Astrocyte of the hippocampus (primary cell): ENCODE results near the gene NBPF8.
A peak's percentile ranks its signal among the peaks of the same experiment; 100 is the strongest.
"Not testable (repeated sequence)": the region's sequence is repeated elsewhere in the genome, so short reads cannot be mapped to it uniquely, and the experiment has no call there.

ENCODE experiments used
- DNase-seq: peaks from one replicate; pipeline ENCODE4 v3.0.0; 2011; ENCODE audit warnings: low read depth, low spot score

NBPF8 gene, protein sequence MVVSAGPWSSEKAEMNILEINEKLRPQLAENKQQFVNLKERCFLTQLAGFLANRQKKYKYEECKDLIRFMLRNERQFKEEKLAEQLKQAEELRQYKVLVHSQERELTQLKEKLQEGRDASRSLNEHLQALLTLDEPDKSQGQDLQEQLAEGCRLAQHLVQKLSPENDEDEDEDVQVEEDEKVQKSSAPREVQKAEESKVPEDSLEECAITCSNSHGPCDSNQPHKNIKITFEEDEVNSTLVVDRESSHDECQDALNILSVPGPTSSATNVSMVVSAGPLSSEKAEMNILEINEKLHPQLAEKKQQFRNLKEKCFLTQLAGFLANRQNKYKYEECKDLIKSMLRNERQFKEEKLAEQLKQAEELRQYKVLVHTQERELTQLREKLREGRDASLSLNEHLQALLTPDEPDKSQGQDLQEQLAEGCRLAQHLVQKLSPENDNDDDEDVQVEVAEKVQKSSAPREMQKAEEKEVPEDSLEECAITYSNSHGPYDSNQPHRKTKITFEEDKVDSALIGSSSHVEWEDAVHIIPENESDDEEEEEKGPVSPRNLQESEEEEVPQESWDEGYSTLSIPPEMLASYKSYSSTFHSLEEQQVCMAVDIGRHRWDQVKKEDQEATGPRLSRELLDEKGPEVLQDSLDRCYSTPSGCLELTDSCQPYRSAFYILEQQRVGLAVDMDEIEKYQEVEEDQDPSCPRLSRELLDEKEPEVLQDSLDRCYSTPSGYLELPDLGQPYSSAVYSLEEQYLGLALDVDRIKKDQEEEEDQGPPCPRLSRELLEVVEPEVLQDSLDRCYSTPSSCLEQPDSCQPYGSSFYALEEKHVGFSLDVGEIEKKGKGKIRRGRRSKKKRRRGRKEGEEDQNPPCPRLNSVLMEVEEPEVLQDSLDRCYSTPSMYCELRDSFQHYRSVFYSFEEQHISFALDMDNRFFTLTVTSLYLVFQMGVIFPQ

DNA sequence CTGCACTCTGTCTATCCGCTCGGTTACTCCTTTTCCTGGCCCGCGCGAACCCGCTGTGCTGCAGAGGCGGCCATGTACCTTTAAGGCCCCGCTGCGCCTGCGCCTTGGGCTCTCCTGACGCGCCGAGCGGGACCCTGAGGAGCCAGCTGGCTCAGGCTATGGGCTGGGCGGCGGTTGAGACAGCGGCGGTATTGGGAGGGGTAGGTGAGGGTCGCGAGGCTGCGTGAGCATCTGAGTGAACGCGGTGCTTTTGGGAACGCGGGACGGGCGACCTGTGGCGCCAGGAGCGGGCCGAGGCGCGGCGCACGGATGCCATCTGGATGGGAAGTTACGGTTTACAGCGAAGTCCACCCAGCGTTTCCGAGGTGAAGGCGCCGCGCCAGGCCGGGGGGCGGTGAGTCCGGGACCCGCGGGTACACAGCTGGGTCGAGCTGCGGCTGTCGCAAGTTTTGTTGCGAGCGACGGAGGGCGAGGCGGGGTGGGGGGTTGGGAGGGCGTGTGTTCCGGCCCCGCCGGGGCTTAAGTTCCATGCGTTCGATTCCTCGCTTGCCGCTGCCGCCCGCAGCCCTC lies at the start of gene NBPF8:
TSS of gene NBPF8 (plus strand) at position 125 of the 570 bp plus-strand sequence. CDS start 21,488 bp downstream, outside the sequence.
- peak; percentile 68 for DNase-seq

DNA sequence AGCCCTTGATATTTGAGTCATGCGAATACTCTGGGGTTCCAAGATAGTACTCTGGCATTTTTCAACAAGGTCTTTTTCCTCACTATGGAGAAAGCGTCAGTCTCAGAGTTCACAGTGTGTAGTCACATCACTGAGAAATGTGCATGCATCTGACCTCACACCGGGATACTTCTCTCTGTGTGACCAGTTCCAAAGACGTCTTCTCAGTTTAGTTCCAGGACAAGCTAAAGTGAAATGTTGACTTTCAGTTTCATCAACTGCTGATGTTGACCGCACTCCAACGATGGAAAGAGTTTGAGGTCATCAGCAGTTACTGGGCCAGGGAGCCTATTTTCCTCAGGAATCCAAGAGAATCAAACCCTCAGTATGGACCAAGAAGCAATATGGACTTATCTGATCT lies 47.1 kb upstream of the NBPF8 start:
- not testable (repeated sequence) for DNase-seq

DNA sequence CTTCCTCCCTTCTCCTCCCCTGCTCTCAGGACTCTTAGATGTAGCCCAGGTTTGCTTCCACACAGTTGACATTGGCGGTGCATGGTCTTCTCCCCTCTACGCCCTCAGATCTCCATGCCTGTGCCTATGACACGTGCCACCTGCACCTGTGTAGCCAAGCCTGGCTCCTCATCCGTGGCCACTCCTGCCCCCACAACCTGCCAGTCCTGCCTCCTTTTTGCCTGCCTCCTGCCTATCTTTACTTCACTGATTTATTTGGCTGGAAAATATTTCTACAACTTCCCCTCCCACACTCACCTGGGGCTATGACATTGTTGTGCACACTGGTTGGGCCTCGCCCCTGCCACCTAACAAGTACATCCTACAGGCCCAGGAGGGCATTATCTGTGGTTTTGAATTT lies 28.2 kb upstream of the NBPF8 start:
- not testable (repeated sequence) for DNase-seq

DNA sequence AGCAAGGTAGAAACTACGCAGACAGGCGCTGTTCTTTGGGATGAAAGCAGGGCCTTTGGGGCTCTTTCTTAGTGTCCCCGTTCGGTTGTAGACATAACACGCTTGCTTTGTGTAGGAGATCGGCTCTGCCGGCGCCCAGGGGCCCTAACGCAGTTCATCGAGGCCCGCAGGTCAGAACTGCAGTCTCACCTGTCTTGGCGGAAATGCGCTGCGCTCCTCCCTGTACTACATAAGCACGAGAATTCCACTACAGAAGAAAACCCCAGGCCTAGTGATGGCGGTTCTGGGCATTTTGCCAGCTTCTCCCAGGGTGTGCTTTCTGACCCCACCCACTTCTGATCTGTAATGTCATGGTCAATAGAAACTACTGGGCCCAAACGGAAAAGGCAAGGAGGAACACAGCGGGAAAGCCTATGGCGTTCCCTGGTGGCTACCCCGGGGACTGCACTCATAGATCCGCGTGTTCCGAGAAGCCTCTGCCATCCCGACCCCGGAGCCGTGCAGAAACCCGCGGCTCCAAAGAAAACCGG lies 26.2 kb upstream of the NBPF8 start:
- peak; percentile 57 for DNase-seq

DNA sequence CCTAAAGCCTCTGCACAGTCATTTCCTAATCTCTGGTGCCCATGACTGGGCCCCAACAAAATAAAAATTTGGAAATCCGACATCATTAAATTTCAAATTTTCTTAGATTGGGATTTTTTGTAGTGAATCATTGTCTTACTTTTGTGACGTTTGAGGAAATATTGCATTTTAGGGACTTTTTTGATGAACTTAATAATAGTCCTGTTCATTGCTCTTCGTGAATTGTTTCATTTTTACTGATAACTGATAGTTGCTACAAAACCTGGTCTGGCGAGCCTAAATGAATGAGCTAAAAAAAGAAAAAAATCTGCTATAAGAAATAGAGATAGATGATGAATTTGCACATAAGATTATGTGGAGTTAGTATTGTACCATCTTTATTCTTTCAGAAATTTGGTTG lies 23.5 kb upstream of the NBPF8 start:
- not testable (repeated sequence) for DNase-seq

DNA sequence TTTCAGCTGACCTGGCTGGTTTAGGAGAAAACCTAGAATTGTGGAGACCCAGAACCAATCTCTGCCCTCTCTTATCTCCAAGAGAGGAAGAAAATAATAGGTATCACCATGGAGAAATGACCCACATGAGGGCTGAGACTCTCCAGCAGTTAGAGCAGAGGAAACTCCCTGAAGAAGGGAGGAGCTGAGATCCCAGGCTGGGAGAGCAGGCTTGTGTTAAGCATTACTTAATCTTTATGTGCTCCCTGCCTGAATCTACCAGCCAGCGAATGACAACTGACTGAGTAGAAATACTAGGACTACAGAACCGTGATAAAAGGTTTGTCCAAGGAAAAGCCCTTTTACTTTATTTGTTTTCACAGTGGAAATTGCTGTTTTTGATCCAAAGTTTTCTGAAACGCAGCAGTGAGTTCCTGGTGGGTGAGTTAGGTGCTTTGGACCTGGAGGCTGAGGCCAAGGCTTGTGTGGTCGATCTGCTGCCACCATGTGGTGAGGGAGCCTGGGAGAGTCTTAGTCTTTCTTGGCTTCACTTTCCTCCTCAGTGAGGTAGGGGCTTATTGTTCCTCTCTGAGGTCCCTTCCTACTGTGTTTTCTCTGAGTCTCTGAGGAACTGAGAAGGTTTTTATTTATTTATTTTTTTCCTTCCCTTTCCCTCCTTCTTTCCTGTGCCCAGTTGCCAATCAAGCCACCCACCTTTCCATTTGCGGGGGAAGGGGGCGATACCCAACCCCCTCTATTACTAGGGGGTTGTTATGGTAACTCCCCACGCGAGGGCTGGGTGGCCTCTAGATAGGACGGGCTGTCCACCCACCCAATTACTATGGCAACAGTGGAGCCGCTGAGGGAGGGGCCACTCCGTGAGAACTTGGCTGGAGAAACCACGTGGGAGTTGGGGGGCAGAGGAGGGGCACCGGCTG lies 21.3 kb upstream of the NBPF8 start:
- DNase-seq = peak; percentile 0

DNA sequence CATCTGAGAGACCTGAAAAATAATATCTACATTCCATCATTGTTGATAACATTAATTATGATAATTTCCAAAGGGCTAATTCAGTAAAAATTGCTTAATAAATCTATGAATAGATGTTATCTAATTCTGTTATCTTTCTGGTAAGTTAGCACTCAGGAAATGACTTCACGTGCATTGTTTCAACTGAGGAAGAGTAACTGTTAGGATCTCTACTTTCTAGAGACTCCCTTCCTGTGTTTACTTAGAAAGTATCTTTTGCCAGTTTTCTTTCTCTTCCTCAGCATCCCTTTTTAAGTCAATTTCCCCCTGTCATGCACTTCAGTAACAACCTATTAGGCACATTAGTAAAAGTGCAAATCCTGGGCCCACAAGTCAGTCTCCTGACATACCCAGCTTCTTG lies 9.5 kb upstream of the NBPF8 start:
- not testable (repeated sequence) for DNase-seq

DNA sequence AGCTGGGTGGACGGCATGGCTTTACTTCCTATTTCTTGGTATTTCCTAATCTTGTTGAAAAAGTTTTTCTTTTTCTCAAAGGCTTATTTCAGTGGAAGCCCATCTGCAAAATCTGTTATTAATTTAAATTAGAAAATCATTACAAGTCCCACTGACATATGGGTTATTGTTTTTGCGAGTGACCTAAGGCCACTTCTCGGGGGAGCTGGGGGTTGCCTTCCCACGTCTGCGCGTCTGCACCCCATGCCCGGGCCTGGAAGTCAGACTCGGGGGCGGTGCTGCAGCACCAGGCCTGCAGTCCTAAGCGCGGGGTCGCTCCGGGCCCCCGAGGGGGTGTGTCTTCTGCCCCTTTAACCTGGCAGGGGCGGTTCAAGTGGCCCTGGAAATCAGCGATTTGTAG lies 384 bp upstream of the NBPF8 start:
- DNase-seq = not testable (repeated sequence)

DNA sequence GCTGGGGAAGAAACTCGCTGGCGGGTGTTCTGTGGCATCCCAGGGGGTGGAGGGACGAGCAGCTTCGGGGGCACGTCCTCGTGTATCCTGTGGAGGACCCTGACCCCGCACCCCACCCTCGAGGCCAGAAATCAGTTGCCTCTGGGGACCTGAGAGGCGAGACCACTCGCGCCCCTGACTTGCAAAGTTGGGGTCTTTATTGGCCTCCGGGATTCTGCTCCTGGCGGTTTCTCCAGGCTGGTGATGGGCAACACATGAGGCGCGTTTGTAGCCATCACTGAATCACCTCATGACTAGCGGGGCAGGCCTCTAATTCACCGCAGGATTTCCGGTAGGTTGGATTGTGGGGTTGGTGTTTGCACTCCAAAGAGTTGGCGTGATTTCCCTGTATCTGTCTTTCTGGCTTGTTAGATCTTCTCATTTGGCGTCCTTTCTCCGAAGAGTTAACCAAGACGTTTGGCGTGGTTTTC lies 692 bp downstream of the NBPF8 start:
- DNase-seq = peak; percentile 51

DNA sequence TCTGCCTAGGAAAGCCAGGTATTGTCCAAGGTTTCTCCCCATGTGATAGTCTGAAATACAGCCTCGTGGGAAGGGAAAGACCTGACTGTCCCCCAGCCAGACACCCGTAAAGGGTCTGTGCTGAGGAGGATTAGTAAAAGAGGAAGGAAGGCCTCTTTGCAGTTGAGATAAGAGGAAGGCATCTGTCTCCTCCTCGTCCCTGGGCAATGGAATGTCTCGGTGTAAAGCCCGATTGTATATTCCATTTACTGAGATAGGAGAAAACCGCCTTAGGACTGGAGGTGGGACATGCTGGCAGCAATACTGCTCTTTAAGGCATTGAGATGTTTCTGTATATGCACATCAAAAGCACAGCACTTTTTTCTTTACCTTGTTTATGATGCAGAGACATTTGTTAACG lies 10.2 kb downstream of the NBPF8 start:
- DNase-seq = not testable (repeated sequence)

DNA sequence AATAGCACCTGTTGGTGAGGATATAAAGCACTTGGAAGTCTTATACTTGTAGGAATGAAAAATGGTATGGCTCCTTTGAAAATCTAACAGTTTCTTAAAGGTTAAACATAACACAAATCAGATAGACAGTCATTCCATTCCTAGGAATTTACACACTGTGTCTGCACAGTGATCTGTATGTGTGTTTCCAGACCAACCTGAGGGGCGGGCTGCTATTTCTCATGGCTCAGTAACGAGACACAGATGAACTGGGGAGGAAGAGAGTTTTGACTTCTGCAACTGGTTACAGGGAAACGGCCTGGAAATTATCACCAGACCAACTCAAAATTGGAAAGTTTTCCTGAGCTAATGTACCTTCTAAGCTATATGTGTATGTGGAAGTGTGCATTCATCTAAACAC lies 16.8 kb downstream of the NBPF8 start:
- DNase-seq = not testable (repeated sequence)

DNA sequence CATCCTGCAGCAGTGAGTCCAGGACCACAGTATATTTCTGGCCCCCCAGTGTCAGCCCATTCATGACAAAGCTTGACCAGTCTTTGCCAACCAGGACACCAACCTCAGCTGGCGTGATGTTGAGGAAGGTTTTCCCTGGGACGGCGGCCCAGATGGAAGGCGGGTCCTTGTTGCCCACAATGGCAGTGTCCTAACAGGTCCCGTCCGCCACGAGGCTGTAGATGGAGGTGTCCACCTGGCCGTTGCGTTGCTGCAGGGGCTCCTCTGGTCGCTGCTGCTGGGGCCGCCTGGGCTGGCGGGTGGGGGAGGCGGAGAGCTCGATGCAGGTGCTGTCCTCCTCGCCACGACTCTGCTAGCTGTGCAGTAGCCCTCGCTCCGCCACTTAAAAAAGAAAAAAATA lies 19.0 kb downstream of the NBPF8 start:
- DNase-seq = not testable (repeated sequence)

DNA sequence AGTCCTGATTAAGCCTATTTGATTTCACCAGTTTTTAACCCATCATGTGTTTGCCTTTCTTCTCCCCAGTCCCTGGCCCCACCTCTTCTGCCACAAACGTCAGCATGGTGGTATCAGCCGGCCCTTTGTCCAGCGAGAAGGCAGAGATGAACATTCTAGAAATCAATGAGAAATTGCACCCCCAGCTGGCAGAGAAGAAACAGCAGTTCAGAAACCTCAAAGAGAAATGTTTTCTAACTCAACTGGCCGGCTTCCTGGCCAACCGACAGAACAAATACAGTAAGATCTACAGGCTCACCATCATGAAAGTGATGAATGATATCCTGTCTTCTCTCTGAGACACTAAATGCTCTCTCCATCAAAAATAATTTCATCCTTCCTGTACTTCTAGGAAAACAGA lies 34.3 kb downstream of the NBPF8 start:
- DNase-seq = not testable (repeated sequence)
